K562 (cell line): Measurements from ENCODE around the gene PRTN3. TPM values are rescaled to one million over a fixed set of nuclear protein-coding genes. Genes with fewer than 3 reads are reported as not detected.

Experiments
- ATAC-seq: fragments of 200-7000 bp; cut with Tn5 transposase; 3 replicates; pipeline ENCODE4 v1.9.1; 2020; ENCODE audit warnings: moderate library complexity
- BruUV-seq: library from RNA; stranded (reverse); fragments of 400-500 nt; replicated peaks from 2 replicates; lab custom pipeline; 2021; lab: Mats Ljungman, UMichigan
- CTCF ChIA-PET: fragments of 300-600 bp; formaldehyde crosslinking; extraction: SDS; loops from one replicate; lab custom pipeline; 2021; ENCODE audit warnings: low intra/inter-chr PET ratio; lab: Yijun Ruan, JAX
- POLR2A ChIA-PET: fragments of 300-600, 350-650 bp; sonication (Branson Sonifier 250); formaldehyde crosslinking; extraction: SDS; loops from one replicate; lab custom pipeline; 2021; ENCODE audit warnings: antibody characterized with exemption, inconsistent platforms; lab: Yijun Ruan, JAX
- DNase-seq, 4 experiments: peaks; one replicate each; pipeline versions ENCODE4 v3.0.0 to v3.0.0-alpha.2; 2011 to 2018; ENCODE audit warnings: low spot score in 3 of 4, mixed read lengths in 3 of 4; ENCODE audit errors: extremely low read depth in 1 of 4
- FAIRE-seq: peaks from 2 replicates; lab custom pipeline; 2011; peaks lifted over from hg19 to GRCh38; lab: Jason Lieb, UNC
- H2AFZ ChIP-seq: 2 replicates; pipeline ENCODE4 v1.6.0; 2011; ENCODE audit warnings: low read depth, low read length, control low read depth, inconsistent platforms
- H3K27ac ChIP-seq: fragments of 200-600 bp; 3 replicates; pipeline ENCODE4 v1.8.0; 2011; ENCODE audit warnings: low read depth, mild to moderate bottlenecking, control low read depth, inconsistent platforms, low read length, moderate library complexity, mixed read lengths; ENCODE audit errors: extremely low read depth
- H3K27me3 ChIP-seq, 2 experiments: fragments of 300-600 bp in 1 of 2; 2 replicates in 1 of 2; 3 replicates in 1 of 2; pipeline versions ENCODE4 v1.6.0 to v1.8.0; 2011; ENCODE audit warnings: inconsistent platforms in 2 of 2, low read length in 2 of 2, mild to moderate bottlenecking in 1 of 2, mixed read lengths in 1 of 2, moderate library complexity in 1 of 2; ENCODE audit not compliant: control insufficient read depth in 2 of 2, insufficient read depth in 2 of 2
- H3K36me3 ChIP-seq: fragments of 300-600 bp; 3 replicates; pipeline ENCODE4 v1.8.0; 2011; ENCODE audit warnings: mild to moderate bottlenecking, low read length, inconsistent platforms; ENCODE audit not compliant: control insufficient read depth, insufficient read depth
- H3K4me1 ChIP-seq, 2 experiments: fragments of 200-600 bp in 1 of 2; replicated peaks in 1 of 2; 2 replicates in 1 of 2; 3 replicates in 1 of 2; pipeline versions ENCODE4 v1.5.1 to v1.8.0; 2011; ENCODE audit warnings: inconsistent platforms in 2 of 2, low read length in 2 of 2, mild to moderate bottlenecking in 1 of 2, mixed read lengths in 1 of 2, moderate library complexity in 1 of 2; ENCODE audit not compliant: control insufficient read depth in 2 of 2, insufficient read depth in 2 of 2
- H3K4me2 ChIP-seq: 2 replicates; pipeline ENCODE4 v1.6.1; 2011; ENCODE audit warnings: low read length, control low read depth, inconsistent platforms, mixed read lengths; ENCODE audit not compliant: insufficient read depth
- H3K4me3 ChIP-seq: fragments of 200-600 bp; sonication (generic), shearing (Covaris generic); 2 replicates; pipeline ENCODE4 v1.5.1; 2016; ENCODE audit warnings: control low read depth, inconsistent platforms
- H3K79me2 ChIP-seq: fragments of 200-600 bp; 3 replicates; pipeline ENCODE4 v1.8.0; 2011; ENCODE audit warnings: low read length, inconsistent platforms; ENCODE audit not compliant: control insufficient read depth, insufficient read depth
- H3K9ac ChIP-seq, 2 experiments: 2 replicates each; pipeline versions ENCODE4 v1.6.0 to v1.6.1; 2011; ENCODE audit warnings: low read depth in 2 of 2, low read length in 2 of 2, control low read depth in 1 of 2, inconsistent platforms in 1 of 2, mild to moderate bottlenecking in 1 of 2, mixed read lengths in 1 of 2; ENCODE audit not compliant: insufficient read depth in 1 of 2
- H3K9me1 ChIP-seq: one replicate; pipeline ENCODE4 v1.6.0; 2011; ENCODE audit warnings: inconsistent platforms, mild to moderate bottlenecking, low read length, moderate library complexity; ENCODE audit not compliant: control insufficient read depth, insufficient read depth
- H3K9me3 ChIP-seq: replicated peaks from 2 replicates; pipeline ENCODE4 v1.5.1; 2011; ENCODE audit warnings: low read depth, low read length, inconsistent platforms; ENCODE audit not compliant: control insufficient read depth, insufficient read depth
- H4K20me1 ChIP-seq: replicated peaks from 2 replicates; pipeline ENCODE4 v1.6.1; 2011; ENCODE audit warnings: low read length, inconsistent platforms, mixed read lengths; ENCODE audit not compliant: control insufficient read depth, insufficient read depth
- ARNT ChIP-seq, 2 experiments: fragments of 450-650 bp; IDR thresholded peaks; 2 replicates each; pipeline ENCODE4 v1.6.1; 2016; ENCODE audit warnings: mild to moderate bottlenecking in 1 of 2
- BDP1 ChIP-seq: IDR thresholded peaks from 3 replicates; pipeline ENCODE4 v1.6.1; 2011; ENCODE audit not compliant: insufficient read length, insufficient read depth
- C11orf30 ChIP-seq: fragments of 450-650 bp; IDR thresholded peaks from 2 replicates; pipeline ENCODE4 v1.6.1; 2016; ENCODE audit warnings: low read depth, mild to moderate bottlenecking
- CBFA2T2 ChIP-seq: fragments of 450-650 bp; conservative IDR thresholded peaks from 2 replicates; pipeline ENCODE4 v1.6.1; 2017; ENCODE audit warnings: mild to moderate bottlenecking
- DMBX1 ChIP-seq: fragments of 250-450 bp; sonication (Bioruptor Pico); IDR thresholded peaks from 2 replicates; pipeline ENCODE4 v1.8.0; 2022; ENCODE audit warnings: inconsistent platforms, mild to moderate bottlenecking, moderate library complexity, borderline replicate concordance
- EP400 ChIP-seq: fragments of 450-650 bp; IDR thresholded peaks from 2 replicates; pipeline ENCODE4 v1.6.1; 2017; ENCODE audit warnings: antibody characterized with exemption, mild to moderate bottlenecking, moderate library complexity
- FIP1L1 ChIP-seq: fragments of 200-400 bp; formaldehyde crosslinking; IDR thresholded peaks from 2 replicates; pipeline ENCODE4 v1.6.1; 2018; ENCODE audit warnings: mild to moderate bottlenecking, low read depth, low read length; ENCODE audit not compliant: poor library complexity, severe bottlenecking
- FOXJ3 ChIP-seq: sonication (generic); formaldehyde crosslinking; IDR thresholded peaks from 2 replicates; pipeline ENCODE4 v1.4.0; 2020; ENCODE audit warnings: mild to moderate bottlenecking, missing genetic modification reagents
- KLF10 ChIP-seq: fragments of 250-450 bp; sonication (Bioruptor Pico); IDR thresholded peaks from 2 replicates; pipeline ENCODE4 v1.6.1; 2021; ENCODE audit warnings: matching md5 sums
- MAFK ChIP-seq: IDR thresholded peaks from 2 replicates; pipeline ENCODE4 v1.6.1; 2011; ENCODE audit warnings: low read length, improper control_type of control experiment
- MTA3 ChIP-seq: fragments of 450-650 bp; formaldehyde crosslinking; IDR thresholded peaks from 2 replicates; pipeline ENCODE4 v1.6.1; 2017; ENCODE audit warnings: mild to moderate bottlenecking, borderline replicate concordance
- RBBP5 ChIP-seq: fragments of 200-600 bp; sonication (generic); IDR thresholded peaks from 2 replicates; pipeline ENCODE4 v1.6.1; 2012; ENCODE audit warnings: borderline replicate concordance, mild to moderate bottlenecking, low read length, control low read depth, inconsistent platforms; ENCODE audit not compliant: insufficient read depth, poor library complexity, severe bottlenecking
- SP1 ChIP-seq: sonication (generic); formaldehyde crosslinking; IDR thresholded peaks from 2 replicates; pipeline ENCODE4 v1.8.1; 2022; ENCODE audit warnings: mild to moderate bottlenecking, missing genetic modification reagents
- YBX1 ChIP-seq: fragments of 450-650 bp; IDR thresholded peaks from 2 replicates; pipeline ENCODE4 v1.7.1; 2016; ENCODE audit warnings: mild to moderate bottlenecking
- ZNF24 ChIP-seq: fragments of 450-650 bp; IDR thresholded peaks from 2 replicates; pipeline ENCODE4 v1.6.1; 2016
- ZNF444 ChIP-seq: fragments of 250-450 bp; sonication (Bioruptor Pico); IDR thresholded peaks from 2 replicates; pipeline ENCODE4 v1.4.0; 2020; ENCODE audit warnings: mild to moderate bottlenecking, moderate library complexity
- WGBS: fragments of 100-300 bp; shearing (Covaris generic); methylation state at CpG from one replicate; pipeline ENCODE4 v1.1.6; 2016; ENCODE audit warnings: low coverage, mixed read lengths; ENCODE audit not compliant: insufficient coverage; ENCODE audit errors: missing lambda C conversion rate; 5-methylcytosine and 5-hydroxymethylcytosine counted together
- in situ Hi-C: fragments of 300-500 bp; cut with MboI; formaldehyde crosslinking; loops from 4 replicates; pipeline ENCODE4 v1.15.0; 2018; ENCODE audit warnings: inconsistent platforms, mixed read lengths
- intact Hi-C: fragments of 100-400 bp; cut with micrococcal nuclease; formaldehyde crosslinking; loops from 2 replicates; pipeline ENCODE4 v1.14.2; 2022
- polyA plus RNA-seq, 8 experiments: library from polyadenylated mRNA; depleted of rRNA in 4 of 8; stranded (reverse) in 5 of 8; unstranded in 3 of 8; fragments of >200 nt; fragmentation: Nextera tagmentation in 2 of 8; fragmentation: Illumina TruSeq in 1 of 8; extraction: Ambion mirVana in 2 of 8; extraction: Trizol in 1 of 8; gene quantifications; 2 replicates each; pipeline versions ENCODE4 v1.2.1 to v1.2.3, GENCODE V29; 2011 to 2014; ENCODE audit warnings: inconsistent platforms in 1 of 8, missing spikeins in 1 of 8
- total RNA-seq, 7 experiments: library from RNA; depleted of rRNA in 6 of 7; stranded (reverse); fragments of >200 nt in 6 of 7; fragmentation: Illumina TruSeq in 2 of 7; extraction: Trizol in 2 of 7; gene quantifications; 2 replicates each; pipeline versions ENCODE4 v1.2.1 to v1.2.3, GENCODE V29; 2011 to 2021; ENCODE audit warnings: low replicate concordance in 1 of 7
- TF ChIP-seq, protein P1 (sequence below): fragments of 450-650 bp; IDR thresholded peaks from one replicate; pipeline ENCODE4 v1.6.1; 2018; ENCODE audit warnings: mild to moderate bottlenecking, moderate library complexity; ENCODE audit not compliant: partially characterized antibody
- TF ChIP-seq, protein P2 (sequence below): fragments of 450-650 bp; formaldehyde crosslinking; IDR thresholded peaks from 2 replicates; pipeline ENCODE4 v1.4.0; 2020; ENCODE audit warnings: mild to moderate bottlenecking, moderate library complexity
- TF ChIP-seq, protein P3 (sequence below): fragments of 450-650 bp; IDR thresholded peaks from 2 replicates; pipeline ENCODE4 v1.6.1; 2018; ENCODE audit warnings: mild to moderate bottlenecking, low read depth; ENCODE audit not compliant: partially characterized antibody

The PRTN3 gene
- total and polyA plus RNA-seq, 9 of the 15 experiments (the other 6 are each of a cell fraction or from before 2014, with no cell fraction given), result 0.14 to 0.86 (median 0.43) TPM; not detected in 3

DNA sequence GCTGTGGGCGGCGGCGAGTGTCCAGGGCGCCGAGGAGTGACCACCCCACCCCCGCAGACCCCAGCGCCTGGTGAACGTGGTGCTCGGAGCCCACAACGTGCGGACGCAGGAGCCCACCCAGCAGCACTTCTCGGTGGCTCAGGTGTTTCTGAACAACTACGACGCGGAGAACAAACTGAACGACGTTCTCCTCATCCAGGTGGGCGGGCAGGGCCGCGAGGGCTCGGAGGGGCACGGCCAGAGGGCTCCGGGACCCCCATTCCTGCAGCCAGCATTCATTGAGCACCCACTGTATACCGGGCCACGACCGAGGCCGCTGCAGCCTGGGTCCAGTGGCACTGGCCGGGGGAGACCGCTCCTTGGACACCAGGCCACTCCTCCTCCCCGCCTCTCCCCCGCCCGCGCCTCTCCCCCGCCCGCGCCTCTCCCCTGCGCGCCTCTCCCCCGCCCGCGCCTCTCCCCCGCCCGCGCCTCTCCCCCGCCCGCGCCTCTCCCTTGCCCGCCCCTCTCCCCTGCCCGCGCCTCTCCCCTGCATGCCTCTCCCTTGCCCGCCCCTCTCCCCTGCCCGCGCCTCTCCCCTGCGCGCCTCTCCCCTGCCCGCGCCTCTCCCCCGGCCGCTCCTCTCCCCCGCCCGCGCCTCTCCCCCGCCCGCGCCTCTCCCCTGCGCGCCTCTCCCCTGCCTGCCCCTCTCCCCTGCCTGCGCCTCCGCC is 3.2 kb downstream of the PRTN3 start:
- Histone ChIP-seq H3K9me3 (no peaks in the 10 kb centered on the region), H3K27me3 (no peaks in the 10 kb centered on the region), H3K4me2 (peak overlapping the region; percentile 87), H3K36me3 (no peaks in the 10 kb centered on the region), H3K79me2 (no peaks in the 10 kb centered on the region), H3K4me1 (peaks cover 5 to 58% of the 10 kb centered on the region in 2 experiments), H4K20me1 (no peaks in the 10 kb centered on the region), H3K4me3 (peak overlapping the region; percentile 39), H3K9ac (peak overlapping the region; percentile 34 to 92; a peak in 3 of 4 replicates), H3K27ac (peak overlapping the region; percentile 8; the same call in 1 of the 3 replicates), H3K9me1 (no peaks in the 10 kb centered on the region), H2AFZ (peak overlapping the region; percentile 93)
- no TSS peak for BruUV-seq
- in situ Hi-C loops (no loop called here), intact Hi-C loops (no loop called here)
- DNase-seq, result peak in 2 of 4 experiments; percentile 73 to 79
- no peak for FAIRE-seq
- POLR2A ChIA-PET, result interaction anchor here (1.1 to 1.2 kb wide), 2 partner anchors 12 to 45 kb away, joined by 3 read pairs; no protein-coding TSS in a partner anchor
- ATAC-seq, result peak; percentile 71
- CTCF ChIA-PET, result no interaction called here
- WGBS, result 3% methylated on average over 12 of the region's 70 CpGs
- TF ChIP-seq ARNT (IDR thresholded peaks at IDR 0.05) (no peak), BDP1 (no peak), FIP1L1 (no peak), EP400 (no peak), C11orf30 (no peak), MTA3 (0 out of 2 replicates have a peak, but pooled peaks have one; percentile 18), ZNF444 (CRISPR knock-in tag) (peak; percentile 81), DMBX1 (CRISPR knock-in tag) (no peak), CBFA2T2 (no peak), YBX1 (no peak), KLF10 (CRISPR knock-in tag) (no peak), RBBP5 (peak; percentile 46), ZNF24 (no peak), SP1 (CRISPR knock-in tag) (0 out of 2 replicates have a peak, but pooled peaks have one; percentile 61), MAFK (no peak), FOXJ3 (CRISPR knock-in tag) (no peak)
- TF ChIP-seq, protein P1, sequence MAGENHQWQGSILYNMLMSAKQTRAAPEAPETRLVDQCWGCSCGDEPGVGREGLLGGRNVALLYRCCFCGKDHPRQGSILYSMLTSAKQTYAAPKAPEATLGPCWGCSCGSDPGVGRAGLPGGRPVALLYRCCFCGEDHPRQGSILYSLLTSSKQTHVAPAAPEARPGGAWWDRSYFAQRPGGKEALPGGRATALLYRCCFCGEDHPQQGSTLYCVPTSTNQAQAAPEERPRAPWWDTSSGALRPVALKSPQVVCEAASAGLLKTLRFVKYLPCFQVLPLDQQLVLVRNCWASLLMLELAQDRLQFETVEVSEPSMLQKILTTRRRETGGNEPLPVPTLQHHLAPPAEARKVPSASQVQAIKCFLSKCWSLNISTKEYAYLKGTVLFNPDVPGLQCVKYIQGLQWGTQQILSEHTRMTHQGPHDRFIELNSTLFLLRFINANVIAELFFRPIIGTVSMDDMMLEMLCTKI, result no peak
- TF ChIP-seq, protein P2, sequence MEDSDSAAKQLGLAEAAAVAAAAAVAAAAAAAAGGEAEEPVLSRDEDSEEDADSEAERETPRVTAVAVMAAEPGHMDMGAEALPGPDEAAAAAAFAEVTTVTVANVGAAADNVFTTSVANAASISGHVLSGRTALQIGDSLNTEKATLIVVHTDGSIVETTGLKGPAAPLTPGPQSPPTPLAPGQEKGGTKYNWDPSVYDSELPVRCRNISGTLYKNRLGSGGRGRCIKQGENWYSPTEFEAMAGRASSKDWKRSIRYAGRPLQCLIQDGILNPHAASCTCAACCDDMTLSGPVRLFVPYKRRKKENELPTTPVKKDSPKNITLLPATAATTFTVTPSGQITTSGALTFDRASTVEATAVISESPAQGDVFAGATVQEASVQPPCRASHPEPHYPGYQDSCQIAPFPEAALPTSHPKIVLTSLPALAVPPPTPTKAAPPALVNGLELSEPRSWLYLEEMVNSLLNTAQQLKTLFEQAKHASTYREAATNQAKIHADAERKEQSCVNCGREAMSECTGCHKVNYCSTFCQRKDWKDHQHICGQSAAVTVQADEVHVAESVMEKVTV (CRISPR knock-in tag), result no peak
- TF ChIP-seq, protein P3, sequence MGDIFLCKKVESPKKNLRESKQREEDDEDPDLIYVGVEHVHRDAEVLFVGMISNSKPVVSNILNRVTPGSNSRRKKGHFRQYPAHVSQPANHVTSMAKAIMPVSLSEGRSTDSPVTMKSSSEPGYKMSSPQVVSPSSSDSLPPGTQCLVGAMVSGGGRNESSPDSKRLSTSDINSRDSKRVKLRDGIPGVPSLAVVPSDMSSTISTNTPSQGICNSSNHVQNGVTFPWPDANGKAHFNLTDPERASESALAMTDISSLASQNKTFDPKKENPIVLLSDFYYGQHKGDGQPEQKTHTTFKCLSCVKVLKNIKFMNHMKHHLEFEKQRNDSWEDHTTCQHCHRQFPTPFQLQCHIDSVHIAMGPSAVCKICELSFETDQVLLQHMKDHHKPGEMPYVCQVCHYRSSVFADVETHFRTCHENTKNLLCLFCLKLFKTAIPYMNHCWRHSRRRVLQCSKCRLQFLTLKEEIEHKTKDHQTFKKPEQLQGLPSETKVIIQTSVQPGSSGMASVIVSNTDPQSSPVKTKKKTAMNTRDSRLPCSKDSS, result no peak
